Naive thymus-derived CD4-positive, alpha-beta T cell (primary cell): ENCODE measurements around the gene CHST12. TPM values are rescaled to one million over a fixed set of nuclear protein-coding genes. Genes with fewer than 3 reads are reported as not detected.
"Not testable (repeated sequence)": the region's sequence is repeated elsewhere in the genome, so short reads cannot be mapped to it uniquely, and the experiment has no call there.

Source experiments
- ATAC-seq: fragments of 150-1000 bp; cut with Tn5 transposase; 2 replicates; pipeline ENCODE4 v1.10.0; 2021; ENCODE audit warnings: mild to moderate bottlenecking, moderate library complexity
- CTCF ChIA-PET: fragments of 350-600 bp; sonication (Branson Sonifier 250); formaldehyde crosslinking; loops from one replicate; lab custom pipeline; 2021; ENCODE audit warnings: antibody characterized with exemption; lab: Charles Lee
- POLR2A ChIA-PET: fragments of 350-600 bp; sonication (Branson Sonifier 250); formaldehyde crosslinking; loops from one replicate; lab custom pipeline; 2021; ENCODE audit warnings: antibody characterized with exemption, inconsistent platforms; lab: Charles Lee
- DNase-seq, 9 donors: peaks; one replicate each; pipeline versions ENCODE4 v3.0.0 to v3.0.0-alpha.2; 2020 to 2022; ENCODE audit warnings: mixed read lengths in 1 of 9
- H3K27ac ChIP-seq: one replicate; pipeline ENCODE4 v1.7.0; 2013; ENCODE audit warnings: mild to moderate bottlenecking, low read depth, low read length, moderate library complexity
- H3K27me3 ChIP-seq, 2 donors: one replicate each; pipeline ENCODE4 v1.7.0; 2013; ENCODE audit warnings: low read length in 2 of 2, mild to moderate bottlenecking in 2 of 2, moderate library complexity in 2 of 2; ENCODE audit not compliant: control insufficient read depth in 2 of 2, insufficient read depth in 2 of 2
- H3K36me3 ChIP-seq, 3 experiments: 1 replicate in 2 of 3; 2 replicates in 1 of 3; pipeline ENCODE4 v1.7.0; 2013; ENCODE audit warnings: low read length in 3 of 3, mild to moderate bottlenecking in 3 of 3, moderate library complexity in 1 of 3; ENCODE audit not compliant: insufficient read depth in 3 of 3, control insufficient read depth in 2 of 3
- H3K4me1 ChIP-seq, 2 donors: one replicate each; pipeline ENCODE4 v1.7.0; 2013; ENCODE audit warnings: low read length in 2 of 2, mild to moderate bottlenecking in 2 of 2, moderate library complexity in 1 of 2; ENCODE audit not compliant: control insufficient read depth in 2 of 2, insufficient read depth in 2 of 2
- H3K4me3 ChIP-seq: 2 replicates; pipeline ENCODE4 v1.7.0; 2013; ENCODE audit warnings: mild to moderate bottlenecking, low read length
- H3K9me3 ChIP-seq, 3 experiments: 1 replicate in 2 of 3; 2 replicates in 1 of 3; pipeline ENCODE4 v1.7.0; 2013; ENCODE audit warnings: low read length in 3 of 3; ENCODE audit not compliant: control insufficient read depth in 2 of 3
- H3K27ac Mint-ChIP-seq, 9 donors: one replicate each; pipeline ENCODE4 v1.8.0; 2020 to 2022; ENCODE audit warnings: mixed read lengths in 9 of 9, mild to moderate bottlenecking in 8 of 9, moderate library complexity in 5 of 9, inconsistent platforms in 2 of 9
- H3K27me3 Mint-ChIP-seq, 5 donors: one replicate each; pipeline ENCODE4 v1.8.0; 2021 to 2022; ENCODE audit warnings: mixed read lengths in 5 of 5, mild to moderate bottlenecking in 1 of 5
- H3K36me3 Mint-ChIP-seq, 5 donors: one replicate each; pipeline ENCODE4 v1.8.0; 2020 to 2022; ENCODE audit warnings: mixed read lengths in 5 of 5, mild to moderate bottlenecking in 3 of 5, inconsistent platforms in 1 of 5
- H3K4me1 Mint-ChIP-seq, 7 donors: one replicate each; pipeline ENCODE4 v1.8.0; 2020 to 2022; ENCODE audit warnings: mixed read lengths in 7 of 7, mild to moderate bottlenecking in 3 of 7, inconsistent platforms in 1 of 7
- H3K4me3 Mint-ChIP-seq, 10 donors: one replicate each; pipeline ENCODE4 v1.8.0; 2020 to 2022; ENCODE audit warnings: mild to moderate bottlenecking in 10 of 10, mixed read lengths in 10 of 10, moderate library complexity in 6 of 10, inconsistent platforms in 2 of 10
- H3K9me3 Mint-ChIP-seq, 11 donors: one replicate each; pipeline ENCODE4 v1.8.0; 2020 to 2022; ENCODE audit warnings: mixed read lengths in 11 of 11, mild to moderate bottlenecking in 4 of 11, inconsistent platforms in 1 of 11, moderate library complexity in 1 of 11
- intact Hi-C, 2 donors: fragments of 100-400 bp; cut with micrococcal nuclease; formaldehyde crosslinking; loops; one replicate each; pipeline ENCODE4 v1.15.1; 2023
- polyA plus RNA-seq, 2 donors: library from polyadenylated mRNA; unstranded; fragments of 300-500 nt; fragmentation: Illumina TruSeq; gene quantifications; one replicate each; pipeline ENCODE4 v1.2.3, GENCODE V29; 2021
- total RNA-seq, 6 experiments: library from RNA in 5 of 6; stranded (reverse) in 5 of 6; gene quantifications; 1 replicate in 5 of 6; 2 replicates in 1 of 6; pipeline ENCODE4 v1.2.3 and lab custom pipeline; 2021 to 2026

CHST12 gene
- total and polyA plus RNA-seq, 7 experiments from 2014 or later: 8.1 to 41.6 (median 19.5) TPM

DNA sequence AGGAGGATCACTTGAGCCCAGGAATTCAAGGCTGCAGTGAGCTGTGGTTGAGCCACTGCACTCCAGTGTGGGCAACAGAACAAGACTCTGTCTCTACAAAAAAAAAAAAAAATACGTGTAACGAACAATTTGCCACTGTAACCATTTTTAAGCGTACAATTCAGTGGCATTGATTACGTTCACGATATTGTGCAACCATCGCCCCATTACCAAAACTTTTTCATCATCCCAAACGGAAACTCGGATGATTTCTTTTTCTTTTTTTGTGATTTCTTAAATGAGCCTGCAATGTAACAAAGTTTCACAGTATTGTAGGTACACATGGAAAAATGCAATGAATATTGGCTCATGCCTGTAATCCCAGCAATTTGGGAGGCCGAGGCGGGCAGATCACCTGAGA is 63.3 kb downstream of the CHST12 start:
- no peaks in the 10 kb centered on the region for H3K36me3 ChIP-seq
- H3K9me3 ChIP-seq: no peaks in the 10 kb centered on the region
- intact Hi-C loops: no loop called here
- no peaks in the 10 kb centered on the region for H3K4me1 ChIP-seq
- peaks cover 0 to 17% (median 4%) of the 10 kb centered on the region in 5 donors for H3K27me3 Mint-ChIP-seq
- no peak overlapping the region for H3K27ac ChIP-seq
- H3K4me3 Mint-ChIP-seq: no peak overlapping the region
- no peak for ATAC-seq
- no peaks in the 10 kb centered on the region for H3K27me3 ChIP-seq
- no peak for DNase-seq
- H3K36me3 Mint-ChIP-seq: no peaks in the 10 kb centered on the region
- POLR2A ChIA-PET: no interaction called here
- H3K4me3 ChIP-seq: no peak overlapping the region
- H3K27ac Mint-ChIP-seq: no peak overlapping the region
- CTCF ChIA-PET: interaction anchor here (0.6 to 0.7 kb wide), 2 partner anchors 32 to 366 kb away, joined by 3 to 6 read pairs; no protein-coding TSS in a partner anchor
- H3K9me3 Mint-ChIP-seq: no peaks in the 10 kb centered on the region
- H3K4me1 Mint-ChIP-seq: peaks cover 2 to 6% (median 5%) of the 10 kb centered on the region in 7 donors

DNA sequence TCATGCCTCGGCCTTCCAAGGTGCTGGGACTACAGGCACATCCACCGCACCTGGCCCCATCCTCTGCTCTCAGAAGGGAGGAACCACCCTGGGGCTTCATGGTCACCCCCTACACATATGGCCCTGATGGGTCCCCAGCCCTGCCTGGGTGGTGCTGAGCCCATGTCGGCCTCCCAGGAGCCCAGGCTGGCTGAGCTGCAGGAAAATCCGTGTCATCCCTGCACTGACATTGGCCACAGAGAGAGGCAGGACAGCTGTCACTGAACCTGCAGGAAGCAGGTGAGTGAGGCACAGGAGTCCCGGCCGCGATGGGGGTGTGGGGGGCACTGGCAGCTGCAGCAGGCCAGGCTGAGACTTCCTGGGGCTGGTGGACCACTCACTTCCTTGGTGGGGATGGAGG is 64.8 kb downstream of the CHST12 start:
- H3K27ac Mint-ChIP-seq: no peak overlapping the region
- Histone ChIP-seq H3K36me3 (no peaks in the 10 kb centered on the region), H3K27ac (no peak overlapping the region), H3K4me1 (no peaks in the 10 kb centered on the region), H3K9me3 (no peaks in the 10 kb centered on the region), H3K4me3 (no peak overlapping the region), H3K27me3 (no peaks in the 10 kb centered on the region)
- H3K4me1 Mint-ChIP-seq: peaks cover 2 to 6% (median 5%) of the 10 kb centered on the region in 7 donors
- no peak for ATAC-seq
- no peaks in the 10 kb centered on the region for H3K36me3 Mint-ChIP-seq
- H3K9me3 Mint-ChIP-seq: no peaks in the 10 kb centered on the region
- ChIA-PET POLR2A (interaction anchor here (1.8 kb wide), 1 partner anchor 40 kb away, joined by 4 read pairs; no protein-coding TSS in a partner anchor), CTCF (interaction anchor here (1.0 to 1.8 kb wide), 6 partner anchors 14 to 889 kb away, joined by 3 to 9 read pairs (median 5); no protein-coding TSS in a partner anchor)
- intact Hi-C loops: no loop called here
- DNase-seq: no peak
- H3K27me3 Mint-ChIP-seq: peaks cover 0 to 17% (median 4%) of the 10 kb centered on the region in 5 donors
- no peak overlapping the region for H3K4me3 Mint-ChIP-seq

DNA sequence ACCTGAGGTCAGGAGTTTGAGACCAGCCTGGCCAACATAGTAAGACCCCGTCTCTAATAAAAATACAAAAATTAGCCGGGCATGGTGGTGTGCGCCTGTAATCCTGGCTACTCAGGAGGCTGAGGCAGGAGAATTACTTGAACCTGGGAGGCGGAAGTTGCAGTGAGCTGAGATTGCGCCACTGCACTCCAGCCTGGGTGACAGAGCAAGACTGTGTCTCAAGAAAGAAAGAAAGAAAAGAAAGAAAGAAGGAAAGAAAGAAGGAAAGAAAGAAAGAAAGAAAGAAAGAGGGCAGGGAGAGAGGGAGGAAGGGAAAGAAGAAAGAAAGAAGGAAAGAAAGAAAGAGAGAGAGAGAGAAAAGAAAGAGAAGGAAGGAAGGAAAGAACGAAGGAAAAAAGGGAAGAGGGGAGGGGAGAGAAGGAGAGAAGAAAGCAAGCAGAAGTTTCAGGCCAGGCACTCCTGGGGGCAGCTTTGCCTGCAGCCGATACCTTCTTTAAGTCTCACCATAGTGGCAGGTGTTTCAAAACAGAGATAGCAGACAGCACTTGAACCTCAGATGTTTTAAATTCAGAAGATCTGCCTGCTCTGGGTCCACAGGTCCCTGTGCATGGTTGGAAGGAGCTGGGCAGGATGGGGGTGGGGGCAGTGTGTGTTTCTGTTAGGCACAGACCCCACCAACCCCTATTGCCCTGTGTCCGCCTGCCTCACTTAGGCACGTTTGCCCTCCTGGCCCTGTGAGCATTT is 66.2 kb downstream of the CHST12 start:
- H3K4me3 Mint-ChIP-seq: peak overlapping the region in 1 of 10 donors; percentile 58
- H3K4me3 ChIP-seq, H3K27ac Mint-ChIP-seq, H3K36me3 Mint-ChIP-seq, H3K4me1 ChIP-seq, H3K27me3 ChIP-seq, H3K9me3 ChIP-seq, H3K27ac ChIP-seq, H3K36me3 ChIP-seq, ATAC-seq, DNase-seq, H3K9me3 Mint-ChIP-seq, H3K4me1 Mint-ChIP-seq: not testable (repeated sequence)
- ChIA-PET CTCF (interaction anchor here (0.6 to 1.6 kb wide), 6 partner anchors 17 to 891 kb away, joined by 3 to 10 read pairs (median 5); no protein-coding TSS in a partner anchor), POLR2A (interaction anchor here (0.5 to 1.8 kb wide), 2 partner anchors 29 to 39 kb away, joined by 3 to 4 read pairs; no protein-coding TSS in a partner anchor)
- peaks cover 0 to 17% (median 4%) of the 10 kb centered on the region in 5 donors for H3K27me3 Mint-ChIP-seq
- intact Hi-C loops: loop anchor here in 1 of 2 donors (1.0 kb wide), 1 partner anchor 18 kb away; no protein-coding TSS in a partner anchor

DNA sequence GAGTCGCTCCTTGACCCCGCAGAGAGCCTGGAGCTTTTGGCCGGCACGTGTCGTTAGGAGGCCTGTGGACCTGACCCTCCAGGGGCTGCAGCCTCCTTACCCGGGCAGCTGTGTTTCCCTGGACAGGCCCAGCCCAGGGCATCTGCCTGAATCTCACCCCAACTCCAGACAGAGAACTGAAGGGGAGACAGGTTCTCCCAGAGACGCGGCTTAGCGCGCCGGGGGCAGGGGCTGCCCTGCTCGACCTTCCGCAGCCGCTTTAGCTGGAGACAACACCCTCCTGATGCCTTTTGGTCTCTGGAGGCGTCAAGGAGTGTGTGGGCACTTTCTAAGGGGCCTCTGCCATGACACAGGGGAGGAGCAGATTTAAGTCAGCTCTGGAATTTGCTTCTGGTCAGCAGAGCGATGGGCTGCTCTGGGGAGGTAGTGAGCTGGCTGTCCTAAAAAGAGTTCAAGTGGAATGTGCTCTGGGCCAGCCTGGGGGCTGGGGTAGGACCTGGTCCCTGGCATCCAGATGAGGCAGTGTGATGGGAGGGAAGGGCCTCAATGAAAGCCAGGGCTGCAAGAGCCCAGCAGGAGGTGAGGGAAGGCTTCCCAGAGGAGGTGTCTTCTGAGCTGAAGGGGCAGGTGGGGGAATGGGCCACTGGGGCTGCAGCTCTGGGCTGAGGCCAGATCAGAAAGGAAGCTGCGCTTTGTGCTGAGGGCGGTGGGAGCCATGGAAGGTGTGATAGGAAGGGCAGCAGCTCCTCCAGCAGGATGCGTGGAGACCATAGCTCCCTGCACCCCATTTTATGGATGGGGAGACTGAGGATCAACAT is 67.0 kb downstream of the CHST12 start:
- H3K4me1 Mint-ChIP-seq: peaks cover 2 to 6% (median 5%) of the 10 kb centered on the region in 7 donors
- no peak for DNase-seq
- ChIA-PET CTCF (interaction anchor here (0.6 to 1.2 kb wide), 5 partner anchors 11 to 245 kb away, joined by 3 to 4 read pairs (median 3); no protein-coding TSS in a partner anchor), POLR2A (interaction anchor here (0.7 kb wide), 1 partner anchor 200 kb away, joined by 3 read pairs; no protein-coding TSS in a partner anchor)
- H3K27ac ChIP-seq: no peak overlapping the region
- H3K9me3 ChIP-seq: no peaks in the 10 kb centered on the region
- H3K4me3 Mint-ChIP-seq: no peak overlapping the region
- no peak overlapping the region for H3K4me3 ChIP-seq
- no peak for ATAC-seq
- intact Hi-C loops: no loop called here
- no peaks in the 10 kb centered on the region for H3K36me3 ChIP-seq
- no peaks in the 10 kb centered on the region for H3K9me3 Mint-ChIP-seq
- H3K27ac Mint-ChIP-seq: no peak overlapping the region
- H3K36me3 Mint-ChIP-seq: no peaks in the 10 kb centered on the region
- no peaks in the 10 kb centered on the region for H3K4me1 ChIP-seq
- H3K27me3 Mint-ChIP-seq: peaks cover 0 to 17% (median 4%) of the 10 kb centered on the region in 5 donors
- H3K27me3 ChIP-seq: no peaks in the 10 kb centered on the region

DNA sequence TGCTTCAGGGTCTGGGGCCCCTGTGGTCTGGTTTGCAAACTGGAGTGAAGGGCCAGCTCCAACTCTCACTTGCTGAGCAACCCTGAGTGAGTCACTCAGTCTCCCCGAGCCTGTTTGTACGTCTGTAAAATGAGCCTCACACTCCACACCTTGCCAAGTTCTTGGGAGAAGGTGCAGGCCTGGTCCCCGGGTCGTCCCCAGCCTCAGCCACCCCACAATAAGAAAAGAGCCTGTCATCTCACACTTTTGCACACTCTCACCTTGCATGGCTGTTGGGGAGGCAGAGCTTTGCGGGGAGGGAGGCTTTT is 67.6 kb downstream of the CHST12 start:
- ATAC-seq (no peak), DNase-seq (no peak)
- CTCF ChIA-PET: interaction anchor here (0.6 to 1.0 kb wide), 3 partner anchors 12 to 245 kb away, joined by 3 to 4 read pairs (median 3); no protein-coding TSS in a partner anchor
- Histone ChIP-seq H3K27ac (no peak overlapping the region), H3K27me3 (no peaks in the 10 kb centered on the region), H3K36me3 (no peaks in the 10 kb centered on the region), H3K4me1 (no peaks in the 10 kb centered on the region), H3K4me3 (no peak overlapping the region), H3K9me3 (no peaks in the 10 kb centered on the region)
- Mint-ChIP-seq H3K27me3 (peaks cover 0 to 14% (median 4%) of the 10 kb centered on the region in 5 donors), H3K9me3 (no peaks in the 10 kb centered on the region), H3K27ac (no peak overlapping the region), H3K36me3 (no peaks in the 10 kb centered on the region), H3K4me1 (peaks cover 2 to 6% (median 5%) of the 10 kb centered on the region in 7 donors), H3K4me3 (no peak overlapping the region)
- intact Hi-C loops: no loop called here
- POLR2A ChIA-PET: no interaction called here

DNA sequence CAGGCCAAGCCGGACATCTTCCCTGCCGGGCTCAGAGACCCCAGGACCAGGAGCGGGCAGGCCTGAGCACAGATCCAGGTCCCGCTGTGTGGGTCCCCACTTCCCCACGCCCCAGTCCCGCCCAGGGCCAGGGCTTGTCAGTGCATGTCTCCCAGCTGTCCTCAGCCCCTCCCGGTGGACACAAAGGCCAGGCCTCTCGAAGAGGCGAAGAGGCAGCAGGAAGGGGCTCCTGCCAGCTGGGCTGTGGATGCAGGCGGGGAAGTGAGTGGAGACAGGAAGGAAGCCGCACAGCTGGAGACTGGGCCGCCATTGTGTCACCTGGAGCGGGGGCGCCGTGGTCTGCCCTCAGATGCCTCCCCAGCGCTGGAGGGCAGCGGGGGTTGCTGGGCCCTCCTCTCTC is 68.0 kb downstream of the CHST12 start:
- POLR2A ChIA-PET: no interaction called here
- CTCF ChIA-PET: interaction anchor here (1.0 kb wide), 1 partner anchor 244 kb away, joined by 3 read pairs; no protein-coding TSS in a partner anchor
- ATAC-seq: no peak

More for the DNA sequence above, 68.0 kb downstream of the CHST12 start:
- Mint-ChIP-seq H3K4me1 (peaks cover 2 to 6% (median 5%) of the 10 kb centered on the region in 7 donors), H3K27me3 (peaks cover 0 to 13% (median 4%) of the 10 kb centered on the region in 5 donors), H3K27ac (no peak overlapping the region), H3K4me3 (no peak overlapping the region), H3K9me3 (no peaks in the 10 kb centered on the region), H3K36me3 (no peaks in the 10 kb centered on the region)
- H3K27me3 ChIP-seq: no peaks in the 10 kb centered on the region
- H3K27ac ChIP-seq: no peak overlapping the region
- no peak overlapping the region for H3K4me3 ChIP-seq
- H3K36me3 ChIP-seq: no peaks in the 10 kb centered on the region
- no peaks in the 10 kb centered on the region for H3K4me1 ChIP-seq
- no peak for DNase-seq
- intact Hi-C loops: no loop called here
- H3K9me3 ChIP-seq: no peaks in the 10 kb centered on the region
